ENCODE measurements around the gene PICALM.

- TF ChIP-seq HMGXB4 (CRISPR knock-in tag; IDR thresholded peaks at IDR 0.05) (no peak), KDM1A (IDR thresholded peaks at IDR 0.05) (no peak)
Observed at GRCh38 chr11:85977751-85978160, 91.1 kb downstream of the PICALM start.

All from K562 (cell line).